CD8-positive, alpha-beta memory T cell (primary cell): ENCODE data around the gene C5orf15. TPM values are rescaled to one million over a fixed set of nuclear protein-coding genes. Genes with fewer than 3 reads are reported as not detected.
A peak's percentile ranks its signal among the peaks of the same experiment; 100 is the strongest.

ENCODE experiments used
- CTCF ChIA-PET: fragments of 350-600 bp; sonication (Branson Sonifier 250); formaldehyde crosslinking; loops from one replicate; lab custom pipeline; 2021; ENCODE audit warnings: antibody characterized with exemption; lab: Charles Lee
- POLR2A ChIA-PET: fragments of 350-600 bp; sonication (Branson Sonifier 250); formaldehyde crosslinking; loops from one replicate; lab custom pipeline; 2021; ENCODE audit warnings: antibody characterized with exemption; lab: Charles Lee
- DNase-seq, 5 donors: peaks; one replicate each; pipeline versions ENCODE4 v3.0.0 to v3.0.0-alpha.2; 2020 to 2022; ENCODE audit warnings: mixed read lengths in 1 of 5
- H3K27ac ChIP-seq: one replicate; pipeline ENCODE4 v1.7.0; 2013; ENCODE audit warnings: low read depth, mild to moderate bottlenecking, low read length, moderate library complexity
- H3K27me3 ChIP-seq: 2 replicates; pipeline ENCODE4 v1.7.0; 2013; ENCODE audit warnings: low read length, mild to moderate bottlenecking; ENCODE audit not compliant: insufficient read depth, poor library complexity, severe bottlenecking
- H3K36me3 ChIP-seq: 2 replicates; pipeline ENCODE4 v1.7.0; 2013; ENCODE audit warnings: mild to moderate bottlenecking, low read length, moderate library complexity; ENCODE audit not compliant: insufficient read depth
- H3K4me1 ChIP-seq: 2 replicates; pipeline ENCODE4 v1.7.0; 2013; ENCODE audit warnings: mild to moderate bottlenecking, low read length, moderate library complexity; ENCODE audit not compliant: insufficient read depth
- H3K4me3 ChIP-seq: 2 replicates; pipeline ENCODE4 v1.7.0; 2013; ENCODE audit warnings: mild to moderate bottlenecking, low read length
- H3K9me3 ChIP-seq: 2 replicates; pipeline ENCODE4 v1.7.0; 2013; ENCODE audit warnings: mild to moderate bottlenecking, low read length
- H3K27ac Mint-ChIP-seq, 8 donors: one replicate each; pipeline ENCODE4 v1.8.0; 2020 to 2021; ENCODE audit warnings: mixed read lengths in 8 of 8, mild to moderate bottlenecking in 6 of 8, inconsistent platforms in 3 of 8, moderate library complexity in 3 of 8
- H3K27me3 Mint-ChIP-seq, 2 donors: one replicate each; pipeline ENCODE4 v1.8.0; 2020 to 2021; ENCODE audit warnings: mixed read lengths in 2 of 2, mild to moderate bottlenecking in 1 of 2, moderate library complexity in 1 of 2
- H3K36me3 Mint-ChIP-seq, 3 donors: one replicate each; pipeline ENCODE4 v1.8.0; 2020 to 2021; ENCODE audit warnings: mixed read lengths in 3 of 3, inconsistent platforms in 1 of 3, mild to moderate bottlenecking in 1 of 3
- H3K4me1 Mint-ChIP-seq, 3 donors: one replicate each; pipeline ENCODE4 v1.8.0; 2020 to 2021; ENCODE audit warnings: mixed read lengths in 3 of 3, inconsistent platforms in 1 of 3, mild to moderate bottlenecking in 1 of 3
- H3K4me3 Mint-ChIP-seq, 7 donors: one replicate each; pipeline ENCODE4 v1.8.0; 2020 to 2021; ENCODE audit warnings: mixed read lengths in 7 of 7, mild to moderate bottlenecking in 6 of 7, moderate library complexity in 4 of 7, inconsistent platforms in 2 of 7
- H3K9me3 Mint-ChIP-seq, 5 donors: one replicate each; pipeline ENCODE4 v1.8.0; 2020 to 2022; ENCODE audit warnings: mixed read lengths in 5 of 5, mild to moderate bottlenecking in 3 of 5, moderate library complexity in 2 of 5, inconsistent platforms in 1 of 5
- polyA plus RNA-seq: library from polyadenylated mRNA; unstranded; fragments of 300-500 nt; fragmentation: Illumina TruSeq; gene quantifications from one replicate; pipeline ENCODE4 v1.2.3, GENCODE V29; 2021
- total RNA-seq, 2 experiments: library from RNA; stranded (reverse); gene quantifications; one replicate each; pipeline ENCODE4 v1.2.3, GENCODE V29; 2021

The C5orf15 gene
- total and polyA plus RNA-seq, 3 experiments from 2014 or later: 21.7 to 25.4 (median 21.8) TPM

DNA sequence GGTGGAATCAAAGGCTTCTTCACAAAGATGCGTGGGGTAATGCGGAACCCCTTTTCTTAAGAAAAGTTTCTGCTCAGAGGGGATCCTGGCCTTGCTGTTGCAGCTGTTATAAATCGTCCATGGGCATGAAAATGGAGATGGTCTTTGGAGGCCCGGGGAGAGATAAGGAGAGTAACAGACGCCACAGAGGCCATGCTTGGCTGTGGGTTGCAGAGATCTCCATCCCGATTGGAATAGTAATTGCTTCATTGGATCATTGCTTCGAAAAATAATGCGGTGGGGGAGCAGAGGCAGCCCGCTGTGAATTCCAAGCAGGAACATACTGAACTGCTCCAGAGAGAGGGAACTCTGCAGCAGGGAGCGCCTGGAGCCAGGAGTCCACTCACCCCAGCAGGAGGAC lies 55.5 kb downstream of the C5orf15 start:
- Mint-ChIP-seq H3K9me3 (no peaks in the 10 kb centered on the region), H3K27me3 (no peaks in the 10 kb centered on the region), H3K4me3 (no peak overlapping the region), H3K4me1 (no peaks in the 10 kb centered on the region), H3K27ac (no peak overlapping the region), H3K36me3 (no peaks in the 10 kb centered on the region)
- no peaks in the 10 kb centered on the region for H3K36me3 ChIP-seq
- ChIA-PET CTCF (interaction anchor here (1.5 kb wide), 1 partner anchor 10 kb away, joined by 3 read pairs; no protein-coding TSS in a partner anchor), POLR2A (no interaction called here)
- H3K27ac ChIP-seq: no peak overlapping the region
- H3K27me3 ChIP-seq: no peaks in the 10 kb centered on the region
- H3K4me1 ChIP-seq: no peaks in the 10 kb centered on the region
- no peaks in the 10 kb centered on the region for H3K9me3 ChIP-seq
- no peak for DNase-seq
- no peak overlapping the region for H3K4me3 ChIP-seq

DNA sequence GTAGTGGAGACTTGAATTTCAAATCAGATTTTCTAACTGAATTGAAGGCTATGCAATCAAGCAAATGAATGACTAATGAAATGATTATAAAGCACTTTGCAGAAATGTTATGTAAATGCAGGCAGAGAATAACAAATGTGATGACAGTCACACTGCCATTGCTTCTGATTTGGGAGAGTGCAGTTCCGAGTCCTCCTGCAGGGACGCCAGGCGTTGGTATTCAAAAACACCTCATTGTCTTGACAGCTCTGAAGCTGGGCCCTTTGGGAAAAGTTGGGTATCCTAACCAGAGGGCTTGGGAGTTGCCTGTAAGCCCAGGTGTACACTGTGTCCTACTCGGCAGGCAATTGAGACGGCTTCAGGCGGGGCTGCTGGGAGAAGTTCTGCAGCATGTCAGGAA lies 57.9 kb downstream of the C5orf15 start:
- Mint-ChIP-seq H3K9me3 (no peaks in the 10 kb centered on the region), H3K4me1 (no peaks in the 10 kb centered on the region), H3K4me3 (no peak overlapping the region), H3K36me3 (no peaks in the 10 kb centered on the region), H3K27me3 (peaks cover 0 to 2% of the 10 kb centered on the region in 2 donors), H3K27ac (no peak overlapping the region)
- no peaks in the 10 kb centered on the region for H3K36me3 ChIP-seq
- no peaks in the 10 kb centered on the region for H3K4me1 ChIP-seq
- H3K9me3 ChIP-seq: no peaks in the 10 kb centered on the region
- H3K27ac ChIP-seq: no peak overlapping the region
- CTCF ChIA-PET: no interaction called here
- DNase-seq: no peak
- POLR2A ChIA-PET: no interaction called here
- H3K27me3 ChIP-seq: no peaks in the 10 kb centered on the region
- no peak overlapping the region for H3K4me3 ChIP-seq

DNA sequence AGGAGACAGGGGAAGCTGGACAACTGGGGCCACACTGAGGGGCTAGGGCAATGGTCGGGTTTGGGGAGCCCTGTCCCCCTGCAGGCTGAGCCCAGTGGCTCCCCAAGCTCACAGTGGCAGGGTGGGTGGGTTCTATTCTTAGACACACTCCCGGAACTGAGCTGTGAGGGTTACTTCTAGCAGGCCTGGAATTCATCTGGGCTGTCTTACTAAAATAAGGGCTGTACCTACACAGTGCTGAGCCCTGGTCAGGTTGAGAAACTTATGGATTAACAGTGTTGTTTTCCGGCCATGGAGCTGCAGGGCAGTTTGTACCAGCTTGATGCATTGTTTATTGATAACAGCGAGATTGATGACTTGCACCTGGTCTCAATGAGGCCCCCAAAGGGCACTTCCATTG lies 58.8 kb downstream of the C5orf15 start:
- H3K27me3 ChIP-seq: no peaks in the 10 kb centered on the region
- CTCF ChIA-PET: interaction anchor here (1.2 kb wide), 1 partner anchor 19 kb away, joined by 4 read pairs; no protein-coding TSS in a partner anchor
- Mint-ChIP-seq H3K4me3 (no peak overlapping the region), H3K27me3 (peaks cover 0 to 2% of the 10 kb centered on the region in 2 donors), H3K27ac (no peak overlapping the region), H3K36me3 (no peaks in the 10 kb centered on the region), H3K9me3 (no peaks in the 10 kb centered on the region), H3K4me1 (no peaks in the 10 kb centered on the region)
- H3K36me3 ChIP-seq: no peaks in the 10 kb centered on the region
- POLR2A ChIA-PET: no interaction called here
- H3K9me3 ChIP-seq: no peaks in the 10 kb centered on the region
- H3K4me3 ChIP-seq: no peak overlapping the region
- no peak for DNase-seq
- no peaks in the 10 kb centered on the region for H3K4me1 ChIP-seq
- H3K27ac ChIP-seq: no peak overlapping the region

DNA sequence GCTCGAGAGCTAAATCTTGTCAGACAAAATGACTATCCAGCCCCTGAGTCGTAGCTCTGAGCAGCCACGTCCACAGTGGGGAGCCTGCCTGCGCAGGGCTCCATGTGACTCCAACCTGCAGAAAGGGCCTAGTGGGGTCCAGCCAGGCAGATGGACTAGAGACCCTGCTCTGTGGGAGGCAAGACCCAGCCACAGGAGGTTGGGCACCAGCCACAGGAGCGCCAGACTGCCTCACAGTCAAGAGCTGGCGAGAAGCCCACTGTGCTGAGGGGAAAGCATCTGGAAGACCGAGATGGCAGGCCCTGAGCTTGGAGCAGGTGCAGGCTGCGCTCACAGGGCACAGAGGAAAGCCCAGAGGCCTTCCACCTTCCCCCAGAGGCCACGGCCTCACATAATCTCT lies 61.4 kb downstream of the C5orf15 start:
- Histone ChIP-seq H3K36me3 (no peaks in the 10 kb centered on the region), H3K9me3 (no peaks in the 10 kb centered on the region), H3K27me3 (no peaks in the 10 kb centered on the region), H3K27ac (no peak overlapping the region), H3K4me1 (no peaks in the 10 kb centered on the region), H3K4me3 (no peak overlapping the region)
- DNase-seq: no peak
- Mint-ChIP-seq H3K4me1 (no peaks in the 10 kb centered on the region), H3K9me3 (no peaks in the 10 kb centered on the region), H3K27me3 (peaks cover 0 to 4% of the 10 kb centered on the region in 2 donors), H3K27ac (no peak overlapping the region), H3K4me3 (no peak overlapping the region), H3K36me3 (no peaks in the 10 kb centered on the region)
- ChIA-PET CTCF (no interaction called here), POLR2A (no interaction called here)

DNA sequence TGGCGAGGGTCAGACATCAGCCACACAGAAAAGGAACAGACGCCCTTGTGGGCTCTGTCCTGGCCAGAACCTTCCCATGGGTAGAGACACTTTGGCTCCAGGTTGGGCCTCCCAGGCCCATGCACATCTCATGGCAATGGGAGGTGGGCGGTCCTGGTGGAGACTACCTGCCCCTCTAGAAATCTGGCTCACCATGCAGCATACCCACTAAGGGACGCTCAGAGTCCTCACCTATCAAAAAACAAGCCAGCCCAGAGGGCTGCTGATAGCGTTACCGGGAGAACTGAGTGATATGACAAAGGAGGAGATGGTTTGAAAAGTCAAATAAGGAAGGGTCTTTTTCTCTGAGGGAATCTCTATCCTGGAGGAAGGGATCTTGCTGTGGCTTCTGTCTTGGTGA lies 62.1 kb downstream of the C5orf15 start:
- POLR2A ChIA-PET: no interaction called here

More for the DNA sequence above, 62.1 kb downstream of the C5orf15 start:
- H3K27ac ChIP-seq: no peak overlapping the region
- H3K27ac Mint-ChIP-seq: peak overlapping the region in 1 of 8 donors; percentile 30
- no peaks in the 10 kb centered on the region for H3K36me3 ChIP-seq
- no peaks in the 10 kb centered on the region for H3K27me3 ChIP-seq
- no peaks in the 10 kb centered on the region for H3K9me3 ChIP-seq
- CTCF ChIA-PET: no interaction called here
- H3K27me3 Mint-ChIP-seq: peaks cover 0 to 4% of the 10 kb centered on the region in 2 donors
- no peak overlapping the region for H3K4me3 Mint-ChIP-seq
- no peaks in the 10 kb centered on the region for H3K4me1 ChIP-seq
- no peaks in the 10 kb centered on the region for H3K9me3 Mint-ChIP-seq
- H3K4me1 Mint-ChIP-seq: no peaks in the 10 kb centered on the region
- no peak overlapping the region for H3K4me3 ChIP-seq
- H3K36me3 Mint-ChIP-seq: no peaks in the 10 kb centered on the region
- DNase-seq: no peak

Other genes with a start within 250 kb of the C5orf15 start
- 100 to 1,000 TPM; 409 to 422 TPM for gene VDAC1, start 36.4 kb upstream of the C5orf15 start, total RNA-seq
- gene VDAC1, start 36.4 kb upstream of the C5orf15 start, polyA plus RNA-seq: 92.8 TPM
- 10 to 100 TPM; 85.2 to 89.7 TPM for gene TCF7, start 146.1 kb upstream of the C5orf15 start, total RNA-seq
- gene TCF7, start 146.1 kb upstream of the C5orf15 start, polyA plus RNA-seq: 344 TPM
- gene SKP1, start 208.3 kb upstream of the C5orf15 start, total RNA-seq: 100 to 1,000 TPM; 264 to 280 TPM
- 1,187 TPM for gene SKP1, start 208.3 kb upstream of the C5orf15 start, polyA plus RNA-seq